Astrocyte (in vitro differentiated cells and primary cell): Measurements from ENCODE around the gene SH3BP4.

Experiments used
- CTCF ChIP-seq: IDR thresholded peaks from 2 replicates; pipeline ENCODE4 v1.5.1; 2011; ENCODE audit warnings: low read depth, mild to moderate bottlenecking, inconsistent platforms, low read length, moderate library complexity; ENCODE audit not compliant: insufficient read depth
- EZH2 ChIP-seq: IDR thresholded peaks from 2 replicates; pipeline ENCODE4 v1.6.1; 2012; ENCODE audit warnings: mild to moderate bottlenecking, low read length, inconsistent platforms; ENCODE audit not compliant: insufficient read depth

GRCh38 chr2:235066895-235067294 lies 115.1 kb downstream of the SH3BP4 start:
- TF ChIP-seq EZH2 (no peak), CTCF (no peak)
